GM23338 (cell line): ENCODE data around the gene BNC2.

ENCODE experiments used
- CREB1 ChIP-seq: fragments of 250-450 bp; sonication (Bioruptor Pico); IDR thresholded peaks from 2 replicates; pipeline ENCODE4 v1.5.0; 2020; ENCODE audit warnings: low read depth, mild to moderate bottlenecking, moderate library complexity
- CTCF ChIP-seq, 2 experiments: fragments of 200-600 bp in 1 of 2; sonication (generic) in 1 of 2; conservative IDR thresholded peaks; 2 replicates each; pipeline versions ENCODE4 v1.5.1 to v1.6.1; 2016 to 2017; ENCODE audit warnings: antibody characterized with exemption in 2 of 2, low read depth in 2 of 2, mild to moderate bottlenecking in 2 of 2, moderate library complexity in 1 of 2
- ETS1 ChIP-seq: IDR thresholded peaks from 2 replicates; pipeline ENCODE4 v1.6.1; 2016; ENCODE audit warnings: antibody characterized with exemption
- EZH2 ChIP-seq: fragments of 200-600 bp; sonication (generic); IDR thresholded peaks from one replicate; pipeline ENCODE4 v1.8.0; 2017; ENCODE audit warnings: antibody characterized with exemption, mild to moderate bottlenecking, low read depth; ENCODE audit not compliant: unreplicated experiment
- EZH2phosphoT487 ChIP-seq: fragments of 200-600 bp; sonication (generic); IDR thresholded peaks from one replicate; pipeline ENCODE4 v1.8.1; 2018; ENCODE audit warnings: antibody characterized with exemption; ENCODE audit not compliant: unreplicated experiment
- JUNB ChIP-seq: IDR thresholded peaks from one replicate; pipeline ENCODE4 v1.6.1; 2016; ENCODE audit warnings: antibody characterized with exemption; ENCODE audit not compliant: unreplicated experiment
- POLR2AphosphoS5 ChIP-seq: IDR thresholded peaks from 2 replicates; pipeline ENCODE4 v1.6.1; 2016; ENCODE audit warnings: antibody characterized with exemption, low read depth
- STAT1 ChIP-seq: IDR thresholded peaks from one replicate; pipeline ENCODE4 v1.6.1; 2016; ENCODE audit warnings: antibody characterized with exemption; ENCODE audit not compliant: unreplicated experiment
- ZNF114 ChIP-seq: fragments of 250-450 bp; sonication (Bioruptor Pico); IDR thresholded peaks from 2 replicates; pipeline ENCODE4 v1.5.0; 2020; ENCODE audit warnings: mild to moderate bottlenecking, moderate library complexity
- ZNF331 ChIP-seq: fragments of 250-450 bp; sonication (Bioruptor Pico); IDR thresholded peaks from 2 replicates; pipeline ENCODE4 v1.5.0; 2020; ENCODE audit warnings: low read depth, mild to moderate bottlenecking, moderate library complexity
- TF ChIP-seq, protein P1 (sequence below): IDR thresholded peaks from one replicate; pipeline ENCODE4 v1.6.1; 2018; ENCODE audit warnings: antibody characterized with exemption; ENCODE audit not compliant: unreplicated experiment

DNA sequence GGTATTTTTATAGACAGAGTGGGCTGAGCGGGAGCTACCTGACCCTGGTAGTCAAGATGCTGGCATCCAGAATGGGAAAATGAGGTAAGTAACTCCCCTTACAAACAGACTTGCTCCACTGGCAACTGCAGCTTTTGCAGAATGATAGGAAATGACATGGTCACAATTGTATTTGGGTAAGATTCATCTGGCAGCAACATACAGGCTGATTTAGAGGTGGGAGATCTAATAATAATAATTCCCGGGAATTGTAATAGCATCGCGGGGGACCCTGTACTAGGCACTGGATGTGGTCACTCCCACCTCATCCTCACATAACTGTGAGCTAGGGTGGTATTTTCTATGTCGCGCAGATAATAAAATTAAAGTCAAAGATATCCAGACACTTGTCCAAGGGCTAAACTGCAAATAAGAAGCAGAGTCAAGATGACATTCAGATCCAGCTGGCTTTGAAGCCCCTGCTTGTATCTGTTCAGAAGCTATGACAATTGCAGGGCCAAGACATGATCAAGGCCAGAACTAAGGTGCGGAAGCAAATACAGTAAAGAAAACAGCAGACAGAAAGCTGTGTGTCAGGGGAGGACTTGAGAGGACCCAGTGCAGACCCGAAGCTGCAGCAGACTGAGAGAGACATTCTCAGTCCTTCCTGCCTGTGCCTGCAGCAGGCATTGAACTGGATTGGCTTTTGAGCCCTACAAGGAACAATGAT is 507.2 kb downstream of the BNC2 start:
- TF ChIP-seq CTCF (conservative IDR thresholded peaks at IDR 0.05; ENCODE audit: low read depth in 2 of 2) (no peak), ZNF331 (no peak), JUNB (no peak), EZH2 (no peak), POLR2AphosphoS5 (no peak), ETS1 (no peak), EZH2phosphoT487 (no peak), CREB1 (no peak), ZNF114 (CRISPR knock-in tag) (no peak), STAT1 (no peak)
- TF ChIP-seq, protein P1, sequence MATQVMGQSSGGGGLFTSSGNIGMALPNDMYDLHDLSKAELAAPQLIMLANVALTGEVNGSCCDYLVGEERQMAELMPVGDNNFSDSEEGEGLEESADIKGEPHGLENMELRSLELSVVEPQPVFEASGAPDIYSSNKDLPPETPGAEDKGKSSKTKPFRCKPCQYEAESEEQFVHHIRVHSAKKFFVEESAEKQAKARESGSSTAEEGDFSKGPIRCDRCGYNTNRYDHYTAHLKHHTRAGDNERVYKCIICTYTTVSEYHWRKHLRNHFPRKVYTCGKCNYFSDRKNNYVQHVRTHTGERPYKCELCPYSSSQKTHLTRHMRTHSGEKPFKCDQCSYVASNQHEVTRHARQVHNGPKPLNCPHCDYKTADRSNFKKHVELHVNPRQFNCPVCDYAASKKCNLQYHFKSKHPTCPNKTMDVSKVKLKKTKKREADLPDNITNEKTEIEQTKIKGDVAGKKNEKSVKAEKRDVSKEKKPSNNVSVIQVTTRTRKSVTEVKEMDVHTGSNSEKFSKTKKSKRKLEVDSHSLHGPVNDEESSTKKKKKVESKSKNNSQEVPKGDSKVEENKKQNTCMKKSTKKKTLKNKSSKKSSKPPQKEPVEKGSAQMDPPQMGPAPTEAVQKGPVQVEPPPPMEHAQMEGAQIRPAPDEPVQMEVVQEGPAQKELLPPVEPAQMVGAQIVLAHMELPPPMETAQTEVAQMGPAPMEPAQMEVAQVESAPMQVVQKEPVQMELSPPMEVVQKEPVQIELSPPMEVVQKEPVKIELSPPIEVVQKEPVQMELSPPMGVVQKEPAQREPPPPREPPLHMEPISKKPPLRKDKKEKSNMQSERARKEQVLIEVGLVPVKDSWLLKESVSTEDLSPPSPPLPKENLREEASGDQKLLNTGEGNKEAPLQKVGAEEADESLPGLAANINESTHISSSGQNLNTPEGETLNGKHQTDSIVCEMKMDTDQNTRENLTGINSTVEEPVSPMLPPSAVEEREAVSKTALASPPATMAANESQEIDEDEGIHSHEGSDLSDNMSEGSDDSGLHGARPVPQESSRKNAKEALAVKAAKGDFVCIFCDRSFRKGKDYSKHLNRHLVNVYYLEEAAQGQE, result no peak
